H9 (cell line): ENCODE measurements around the gene VWDE. TPM values are rescaled to one million over a fixed set of nuclear protein-coding genes. Genes with fewer than 3 reads are reported as not detected.

Source experiments
- DNase-seq: peaks from one replicate; pipeline ENCODE4 v3.0.0-alpha.2; 2017
- H2AFZ ChIP-seq: one replicate; pipeline ENCODE4 v1.6.1; 2013; ENCODE audit warnings: mild to moderate bottlenecking, low read length, control low read depth, moderate library complexity
- H2AK5ac ChIP-seq: 2 replicates; pipeline ENCODE4 v1.6.1; 2013; ENCODE audit warnings: low read length, control low read depth, mixed read lengths; ENCODE audit not compliant: insufficient read length
- H2BK120ac ChIP-seq: one replicate; pipeline ENCODE4 v1.6.1; 2013; ENCODE audit warnings: low read depth, mild to moderate bottlenecking, low read length, control low read depth, inconsistent platforms; ENCODE audit not compliant: poor library complexity, severe bottlenecking
- H2BK12ac ChIP-seq: 2 replicates; pipeline ENCODE4 v1.6.1; 2013; ENCODE audit warnings: low read length, control low read depth, mixed read lengths, low read depth; ENCODE audit not compliant: insufficient read length
- H2BK15ac ChIP-seq: 2 replicates; pipeline ENCODE4 v1.6.1; 2013; ENCODE audit warnings: low read depth, low read length, control low read depth
- H2BK20ac ChIP-seq: one replicate; pipeline ENCODE4 v1.6.1; 2013; ENCODE audit warnings: low read depth, mild to moderate bottlenecking, low read length, control low read depth, inconsistent platforms; ENCODE audit not compliant: poor library complexity, severe bottlenecking
- H2BK5ac ChIP-seq: 2 replicates; pipeline ENCODE4 v1.6.1; 2013; ENCODE audit warnings: low read length, control low read depth, mixed read lengths; ENCODE audit not compliant: insufficient read length
- H3K14ac ChIP-seq: 2 replicates; pipeline ENCODE4 v1.6.1; 2013; ENCODE audit warnings: low read length, control low read depth; ENCODE audit not compliant: insufficient read depth
- H3K18ac ChIP-seq: 2 replicates; pipeline ENCODE4 v1.6.1; 2013; ENCODE audit warnings: low read depth, mild to moderate bottlenecking, mixed read lengths, low read length, control low read depth; ENCODE audit not compliant: insufficient read length
- H3K23ac ChIP-seq: 2 replicates; pipeline ENCODE4 v1.6.1; 2013; ENCODE audit warnings: low read length, control low read depth, mixed read lengths, low read depth; ENCODE audit not compliant: insufficient read length
- H3K23me2 ChIP-seq: 2 replicates; pipeline ENCODE4 v1.6.1; 2013; ENCODE audit warnings: low read depth, mild to moderate bottlenecking, mixed read lengths, low read length, control low read depth; ENCODE audit not compliant: insufficient read length, poor library complexity, severe bottlenecking
- H3K27ac ChIP-seq: 2 replicates; pipeline ENCODE4 v1.5.1; 2013; ENCODE audit warnings: low read length, control low read depth, mixed read lengths, low read depth; ENCODE audit not compliant: insufficient read length
- H3K27me3 ChIP-seq: 2 replicates; pipeline ENCODE4 v1.6.1; 2013; ENCODE audit warnings: low read length, control low read depth, inconsistent platforms; ENCODE audit not compliant: insufficient read depth
- H3K4ac ChIP-seq: 2 replicates; pipeline ENCODE4 v1.6.1; 2013; ENCODE audit warnings: low read depth, mild to moderate bottlenecking, control low read depth, inconsistent platforms, low read length, moderate library complexity
- H3K4me1 ChIP-seq: 2 replicates; pipeline ENCODE4 v1.6.1; 2013; ENCODE audit warnings: low read length, control low read depth, inconsistent platforms; ENCODE audit not compliant: insufficient read depth
- H3K4me2 ChIP-seq: 2 replicates; pipeline ENCODE4 v1.6.1; 2013; ENCODE audit warnings: low read length, control low read depth, mixed read lengths; ENCODE audit not compliant: insufficient read length, insufficient read depth
- H3K56ac ChIP-seq: 2 replicates; pipeline ENCODE4 v1.6.1; 2013; ENCODE audit warnings: low read depth, mild to moderate bottlenecking, mixed read lengths, low read length, control low read depth; ENCODE audit not compliant: insufficient read length
- H3K79me1 ChIP-seq: 2 replicates; pipeline ENCODE4 v1.6.1; 2013; ENCODE audit warnings: low read depth, mild to moderate bottlenecking, moderate library complexity, low read length, control low read depth, inconsistent platforms; ENCODE audit not compliant: insufficient read depth, poor library complexity, severe bottlenecking
- H3K79me2 ChIP-seq: 2 replicates; pipeline ENCODE4 v1.6.1; 2013; ENCODE audit warnings: low read length, control low read depth, inconsistent platforms; ENCODE audit not compliant: insufficient read depth
- H3K9ac ChIP-seq: 2 replicates; pipeline ENCODE4 v1.6.1; 2013; ENCODE audit warnings: low read length, control low read depth, mixed read lengths; ENCODE audit not compliant: insufficient read length; ENCODE audit errors: extremely low read depth
- H3K9me3 ChIP-seq: one replicate; pipeline ENCODE4 v1.6.1; 2013; ENCODE audit warnings: low read depth, low read length, inconsistent platforms; ENCODE audit not compliant: control insufficient read depth
- H3T11ph ChIP-seq: one replicate; pipeline ENCODE4 v1.6.1; 2013; ENCODE audit warnings: mild to moderate bottlenecking, low read length, control low read depth, inconsistent platforms
- H4K20me1 ChIP-seq: one replicate; pipeline ENCODE4 v1.6.1; 2013; ENCODE audit not compliant: control insufficient read depth, insufficient read length, insufficient read depth
- H4K5ac ChIP-seq: 2 replicates; pipeline ENCODE4 v1.6.1; 2013; ENCODE audit warnings: low read depth, mild to moderate bottlenecking, mixed read lengths, low read length, control low read depth; ENCODE audit not compliant: insufficient read length
- H4K8ac ChIP-seq: replicated peaks from 2 replicates; pipeline ENCODE4 v1.6.1; 2013; ENCODE audit warnings: low read length, control low read depth, mixed read lengths, low read depth; ENCODE audit not compliant: insufficient read length
- H4K91ac ChIP-seq: 2 replicates; pipeline ENCODE4 v1.6.1; 2013; ENCODE audit warnings: low read depth, mild to moderate bottlenecking, moderate library complexity, mixed read lengths, low read length, control low read depth; ENCODE audit not compliant: insufficient read length
- H3K27ac Mint-ChIP-seq, 3 experiments: 2 replicates in 2 of 3; 3 replicates in 1 of 3; pipeline ENCODE4 v1.8.0; 2020 to 2021; ENCODE audit warnings: mixed read lengths in 3 of 3, mild to moderate bottlenecking in 1 of 3, moderate library complexity in 1 of 3
- H3K27me3 Mint-ChIP-seq: 2 replicates; pipeline ENCODE4 v1.8.0; 2021; ENCODE audit warnings: low read depth, mild to moderate bottlenecking, moderate library complexity, mixed read lengths
- H3K36me3 Mint-ChIP-seq, 3 experiments: 2 replicates in 2 of 3; 3 replicates in 1 of 3; pipeline ENCODE4 v1.8.0; 2020 to 2021; ENCODE audit warnings: low read depth in 3 of 3, mixed read lengths in 3 of 3; ENCODE audit not compliant: insufficient read depth in 1 of 3
- H3K4me1 Mint-ChIP-seq, 2 experiments: 2 replicates each; pipeline ENCODE4 v1.8.0; 2020; ENCODE audit warnings: mixed read lengths in 2 of 2
- H3K4me3 Mint-ChIP-seq, 2 experiments: 2 replicates in 1 of 2; 3 replicates in 1 of 2; pipeline ENCODE4 v1.8.0; 2020 to 2021; ENCODE audit warnings: mild to moderate bottlenecking in 2 of 2, mixed read lengths in 2 of 2, moderate library complexity in 1 of 2
- H3K9me3 Mint-ChIP-seq, 2 experiments: 2 replicates in 1 of 2; 3 replicates in 1 of 2; pipeline ENCODE4 v1.8.0; 2020; ENCODE audit warnings: mild to moderate bottlenecking in 2 of 2, mixed read lengths in 2 of 2, moderate library complexity in 1 of 2
- WGBS: extraction: QIAGEN DNeasy Blood & Tissue Kit; methylation state at CpG from one replicate; pipeline ENCODE4 v1.1.7; 2013; ENCODE audit warnings: missing lambda C conversion rate, low lambda C conversion rate, mixed read lengths; ENCODE audit not compliant: insufficient read length; ENCODE audit errors: extremely low coverage; 5-methylcytosine and 5-hydroxymethylcytosine counted together
- total RNA-seq: library from RNA; stranded (reverse); gene quantifications from 2 replicates; pipeline ENCODE4 v1.2.1, GENCODE V29; 2021
- TF ChIP-seq, protein P1 (sequence below): fragments of 200-600 bp; sonication (generic); conservative IDR thresholded peaks from 3 replicates; pipeline ENCODE4 v1.8.0; 2021; ENCODE audit warnings: antibody characterized with exemption, mild to moderate bottlenecking

The VWDE gene
- total RNA-seq, 1 experiment from 2014 or later, result 18.1 TPM

DNA sequence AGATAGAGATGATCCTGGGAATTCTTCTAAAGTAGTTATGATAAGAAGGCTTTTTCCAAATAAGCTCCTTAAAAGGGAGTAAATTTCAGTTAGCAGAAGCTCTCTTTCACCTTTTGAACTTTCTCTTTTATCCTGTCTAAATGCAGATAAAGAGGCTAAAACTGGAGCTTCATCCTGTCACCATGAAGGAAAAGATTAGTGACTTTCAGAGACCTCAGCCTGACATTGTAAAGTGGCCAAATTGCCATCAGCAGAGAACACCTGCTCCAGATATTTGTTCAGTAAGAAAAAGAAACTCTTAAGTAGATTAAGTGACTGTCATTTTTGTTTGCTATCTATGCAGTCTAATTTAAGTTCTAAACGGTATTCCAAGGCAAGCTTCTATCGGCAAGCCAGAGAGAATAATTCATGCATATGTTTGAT, 18.3 kb downstream of the VWDE start:
- Histone ChIP-seq H2BK5ac (no peak overlapping the region), H2AFZ (no peak overlapping the region), H4K8ac (no peak overlapping the region), H2BK20ac (no peak overlapping the region), H3K9ac (no peak overlapping the region), H4K20me1 (no peaks in the 10 kb centered on the region), H2BK12ac (no peak overlapping the region), H3K4ac (no peak overlapping the region), H3T11ph (no peak overlapping the region), H3K4me2 (no peak overlapping the region), H3K27ac (no peak overlapping the region), H3K4me1 (no peaks in the 10 kb centered on the region), H2BK15ac (no peak overlapping the region), H3K18ac (no peak overlapping the region), H3K79me1 (no peaks in the 10 kb centered on the region), H3K56ac (no peak overlapping the region), H4K91ac (no peak overlapping the region), H3K23me2 (no peaks in the 10 kb centered on the region), H3K79me2 (no peaks in the 10 kb centered on the region), H3K14ac (no peak overlapping the region), H4K5ac (no peak overlapping the region), H3K23ac (no peak overlapping the region), H2AK5ac (no peak overlapping the region), H2BK120ac (no peak overlapping the region), H3K9me3 (no peaks in the 10 kb centered on the region), H3K27me3 (no peaks in the 10 kb centered on the region)
- Mint-ChIP-seq H3K4me1 (peaks cover 4 to 5% of the 10 kb centered on the region in 2 experiments; a peak in 2 of 4 replicates), H3K9me3 (no peaks in the 10 kb centered on the region), H3K4me3 (no peak overlapping the region), H3K27ac (peak overlapping the region in 1 of 3 experiments; percentile 24; a peak in 1 of 7 replicates), H3K27me3 (no peaks in the 10 kb centered on the region), H3K36me3 (peaks cover 8 to 50% (median 29%) of the 10 kb centered on the region in 3 experiments; a peak in 5 of 7 replicates)
- no peak for DNase-seq
- whole genome bisulfite sequencing, result no CpG with 5 or more reads among the region's 2 CpGs
- TF ChIP-seq, protein P1, sequence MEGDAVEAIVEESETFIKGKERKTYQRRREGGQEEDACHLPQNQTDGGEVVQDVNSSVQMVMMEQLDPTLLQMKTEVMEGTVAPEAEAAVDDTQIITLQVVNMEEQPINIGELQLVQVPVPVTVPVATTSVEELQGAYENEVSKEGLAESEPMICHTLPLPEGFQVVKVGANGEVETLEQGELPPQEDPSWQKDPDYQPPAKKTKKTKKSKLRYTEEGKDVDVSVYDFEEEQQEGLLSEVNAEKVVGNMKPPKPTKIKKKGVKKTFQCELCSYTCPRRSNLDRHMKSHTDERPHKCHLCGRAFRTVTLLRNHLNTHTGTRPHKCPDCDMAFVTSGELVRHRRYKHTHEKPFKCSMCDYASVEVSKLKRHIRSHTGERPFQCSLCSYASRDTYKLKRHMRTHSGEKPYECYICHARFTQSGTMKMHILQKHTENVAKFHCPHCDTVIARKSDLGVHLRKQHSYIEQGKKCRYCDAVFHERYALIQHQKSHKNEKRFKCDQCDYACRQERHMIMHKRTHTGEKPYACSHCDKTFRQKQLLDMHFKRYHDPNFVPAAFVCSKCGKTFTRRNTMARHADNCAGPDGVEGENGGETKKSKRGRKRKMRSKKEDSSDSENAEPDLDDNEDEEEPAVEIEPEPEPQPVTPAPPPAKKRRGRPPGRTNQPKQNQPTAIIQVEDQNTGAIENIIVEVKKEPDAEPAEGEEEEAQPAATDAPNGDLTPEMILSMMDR, result no peak
